Bronchial smooth muscle cell (primary cell): ENCODE data around the gene HOXA2. TPM values are rescaled to one million over a fixed set of nuclear protein-coding genes. Genes with fewer than 3 reads are reported as not detected.

Source experiments
- total RNA-seq: library from RNA; depleted of rRNA; stranded (reverse); fragments of >200 nt; gene quantifications from 2 replicates; pipeline ENCODE4 v1.2.1, GENCODE V29; 2014

HOXA2 gene
- 0.43 and 1.3 TPM in 2 replicates for total RNA-seq

GRCh38 chr7:27102581-27103442 is at the start of gene HOXA2:
TSS of gene HOXA2 (minus strand) at chr7:27102683. CDS start at chr7:27102500, 183 bp downstream.

GRCh38 chr7:27147199-27148030 is 44.9 kb upstream of the HOXA2 start, which contains the start of gene HOXA6:
TSS of gene HOXA6 (minus strand) at chr7:27147774. CDS start at chr7:27147749, 25 bp downstream.

GRCh38 chr7:27143023-27143949 is 40.8 kb upstream of the HOXA2 start, which contains the start of gene HOXA5:
TSS of gene HOXA5 (minus strand) at chr7:27143681. CDS start at chr7:27143607, 74 bp downstream.

GRCh38 chr7:27130540-27131389 is 28.3 kb upstream of the HOXA2 start, which contains the start of gene HOXA4:
TSS of gene HOXA4 (minus strand) at chr7:27130757. CDS start at chr7:27130733, 24 bp downstream.

GRCh38 chr7:27095897-27096767 is 6.4 kb downstream of the HOXA2 start, which contains the start of gene HOXA1:
TSS of gene HOXA1 (minus strand) at chr7:27096000. CDS start at chr7:27095912, 88 bp downstream.

Other genes starting within 250 kb of the HOXA2 start
- 7.6 and 9.8 TPM in 2 replicates for gene SKAP2, start 238.1 kb downstream of the HOXA2 start, total RNA-seq
- 0.17 and 0.63 TPM in 2 replicates for gene HOXA1, start 6.7 kb downstream of the HOXA2 start, total RNA-seq
- 0.34 and 0.47 TPM in 2 replicates for gene HOXA4, start 28.1 kb upstream of the HOXA2 start, total RNA-seq
- 10.3 and 26.0 TPM in 2 replicates for gene HOXA5, start 41.0 kb upstream of the HOXA2 start, total RNA-seq
- 0.09 and 0.16 TPM in 2 replicates for gene HOXA6, start 45.1 kb upstream of the HOXA2 start, total RNA-seq
- gene HOXA3, start 49.9 kb upstream of the HOXA2 start, total RNA-seq: 1.3 and 2.4 TPM in 2 replicates
- gene HOXA7, start 54.0 kb upstream of the HOXA2 start, total RNA-seq: under 0.01 TPM in 1 of 2 replicates, not detected in the other
- not detected in 2 replicates for gene HOXA9, start 62.9 kb upstream of the HOXA2 start, total RNA-seq
- gene HOXA10, start 71.6 kb upstream of the HOXA2 start, total RNA-seq: under 0.01 TPM in 1 of 2 replicates, not detected in the other
- gene HOXA11, start 82.5 kb upstream of the HOXA2 start, total RNA-seq: 0.16 TPM in 1 of 2 replicates, not detected in the other
- gene HOXA13, start 97.4 kb upstream of the HOXA2 start, total RNA-seq: not detected in 2 replicates
- gene EVX1, start 140.1 kb upstream of the HOXA2 start, total RNA-seq: not detected in 2 replicates